IPS-20b (cell line): ENCODE data around the gene DCUN1D3.
"Not testable (repeated sequence)": the region's sequence is repeated elsewhere in the genome, so short reads cannot be mapped to it uniquely, and the experiment has no call there.

ENCODE experiments used
- H3K27ac ChIP-seq: one replicate; pipeline ENCODE4 v1.5.1; 2013; ENCODE audit warnings: low read length
- H3K27me3 ChIP-seq: 2 replicates; pipeline ENCODE4 v1.6.1; 2013; ENCODE audit warnings: mild to moderate bottlenecking, low read length, inconsistent platforms; ENCODE audit not compliant: insufficient read depth
- H3K36me3 ChIP-seq: 2 replicates; pipeline ENCODE4 v1.6.1; 2013; ENCODE audit warnings: low read depth, mild to moderate bottlenecking, inconsistent platforms, low read length, moderate library complexity; ENCODE audit not compliant: insufficient read depth
- H3K4me1 ChIP-seq: 2 replicates; pipeline ENCODE4 v1.6.1; 2013; ENCODE audit warnings: mild to moderate bottlenecking, control low read depth, inconsistent platforms, low read length, moderate library complexity; ENCODE audit not compliant: insufficient read depth
- H3K4me3 ChIP-seq: 2 replicates; pipeline ENCODE4 v1.5.1; 2013; ENCODE audit warnings: mild to moderate bottlenecking, low read length, inconsistent platforms
- H3K9ac ChIP-seq: 2 replicates; pipeline ENCODE4 v1.6.1; 2013; ENCODE audit warnings: low read depth, mild to moderate bottlenecking, inconsistent platforms, low read length, moderate library complexity
- H3K9me3 ChIP-seq: 2 replicates; pipeline ENCODE4 v1.6.1; 2013; ENCODE audit warnings: mild to moderate bottlenecking, low read depth, low read length, inconsistent platforms; ENCODE audit not compliant: insufficient read depth

DCUN1D3 gene

GRCh38 chr16:20937736-20938135 lies 37.6 kb upstream of the DCUN1D3 start:
- H3K4me3 ChIP-seq: no peak overlapping the region
- H3K9me3 ChIP-seq: no peaks in the 10 kb centered on the region
- no peaks in the 10 kb centered on the region for H3K27me3 ChIP-seq
- no peak overlapping the region for H3K27ac ChIP-seq
- no peaks in the 10 kb centered on the region for H3K36me3 ChIP-seq
- H3K4me1 ChIP-seq: no peaks in the 10 kb centered on the region
- no peak overlapping the region for H3K9ac ChIP-seq

- H3K27me3 ChIP-seq: no peaks in the 10 kb centered on the region
- H3K4me1 ChIP-seq: no peaks in the 10 kb centered on the region
- H3K9me3 ChIP-seq: no peaks in the 10 kb centered on the region
- H3K27ac ChIP-seq: no peak overlapping the region
- no peak overlapping the region for H3K9ac ChIP-seq
- H3K4me3 ChIP-seq: no peak overlapping the region
- no peaks in the 10 kb centered on the region for H3K36me3 ChIP-seq
These were observed 33.4 kb upstream of the DCUN1D3 start for GRCh38 chr16:20933589-20933988.

- Histone ChIP-seq H3K9me3 (no peaks in the 10 kb centered on the region), H3K27me3 (no peaks in the 10 kb centered on the region), H3K4me3 (no peak overlapping the region), H3K36me3 (no peaks in the 10 kb centered on the region), H3K9ac (no peak overlapping the region), H3K27ac (no peak overlapping the region), H3K4me1 (no peaks in the 10 kb centered on the region)
These were observed 31.0 kb upstream of the DCUN1D3 start for GRCh38 chr16:20931066-20931600.

GRCh38 chr16:20930365-20930690 lies 30.2 kb upstream of the DCUN1D3 start:
- Histone ChIP-seq H3K4me1 (no peaks in the 10 kb centered on the region), H3K9me3 (no peaks in the 10 kb centered on the region), H3K9ac (no peak overlapping the region), H3K36me3 (no peaks in the 10 kb centered on the region), H3K4me3 (no peak overlapping the region), H3K27me3 (no peaks in the 10 kb centered on the region), H3K27ac (no peak overlapping the region)

GRCh38 chr16:20929676-20930364 lies 29.7 kb upstream of the DCUN1D3 start:
- not testable (repeated sequence) for H3K36me3 ChIP-seq, H3K9me3 ChIP-seq, H3K27ac ChIP-seq, H3K9ac ChIP-seq, H3K27me3 ChIP-seq, H3K4me3 ChIP-seq, H3K4me1 ChIP-seq

GRCh38 chr16:20928774-20929411 lies 28.7 kb upstream of the DCUN1D3 start:
- Histone ChIP-seq H3K9ac (no peak overlapping the region), H3K36me3 (peaks cover 9% of the 10 kb centered on the region), H3K27me3 (no peaks in the 10 kb centered on the region), H3K4me1 (no peaks in the 10 kb centered on the region), H3K27ac (no peak overlapping the region), H3K4me3 (no peak overlapping the region), H3K9me3 (no peaks in the 10 kb centered on the region)

GRCh38 chr16:20925751-20926150 lies 25.6 kb upstream of the DCUN1D3 start:
- H3K27ac ChIP-seq: no peak overlapping the region
- H3K4me3 ChIP-seq: no peak overlapping the region
- no peaks in the 10 kb centered on the region for H3K27me3 ChIP-seq
- H3K4me1 ChIP-seq: no peaks in the 10 kb centered on the region
- H3K9me3 ChIP-seq: no peaks in the 10 kb centered on the region
- peaks cover 10% of the 10 kb centered on the region for H3K36me3 ChIP-seq
- H3K9ac ChIP-seq: no peak overlapping the region

GRCh38 chr16:20923876-20924275 lies 23.7 kb upstream of the DCUN1D3 start:
- H3K36me3 ChIP-seq: peaks cover 13% of the 10 kb centered on the region
- H3K4me3 ChIP-seq: no peak overlapping the region
- H3K27ac ChIP-seq: no peak overlapping the region
- H3K9me3 ChIP-seq: no peaks in the 10 kb centered on the region
- peaks cover 4% of the 10 kb centered on the region for H3K4me1 ChIP-seq
- no peak overlapping the region for H3K9ac ChIP-seq
- no peaks in the 10 kb centered on the region for H3K27me3 ChIP-seq

GRCh38 chr16:20920799-20921198 lies 20.6 kb upstream of the DCUN1D3 start:
- Histone ChIP-seq H3K9ac (no peak overlapping the region), H3K27ac (no peak overlapping the region), H3K4me1 (peaks cover 7% of the 10 kb centered on the region), H3K36me3 (peaks cover 13% of the 10 kb centered on the region), H3K27me3 (no peaks in the 10 kb centered on the region), H3K4me3 (no peak overlapping the region), H3K9me3 (no peaks in the 10 kb centered on the region)

GRCh38 chr16:20920091-20920490 lies 19.9 kb upstream of the DCUN1D3 start:
- Histone ChIP-seq H3K9me3 (no peaks in the 10 kb centered on the region), H3K27me3 (no peaks in the 10 kb centered on the region), H3K4me1 (peaks cover 7% of the 10 kb centered on the region), H3K27ac (no peak overlapping the region), H3K4me3 (no peak overlapping the region), H3K9ac (no peak overlapping the region), H3K36me3 (peaks cover 13% of the 10 kb centered on the region)

- Histone ChIP-seq H3K4me1 (peaks cover 7% of the 10 kb centered on the region), H3K9ac (no peak overlapping the region), H3K9me3 (no peaks in the 10 kb centered on the region), H3K4me3 (no peak overlapping the region), H3K27ac (no peak overlapping the region), H3K27me3 (no peaks in the 10 kb centered on the region), H3K36me3 (peaks cover 3% of the 10 kb centered on the region; the same call in 1 of the 2 replicates)
These were observed 18.5 kb upstream of the DCUN1D3 start for GRCh38 chr16:20918486-20919239.

- H3K36me3 ChIP-seq: peaks cover 3% of the 10 kb centered on the region; the same call in 1 of the 2 replicates
- H3K9me3 ChIP-seq: no peaks in the 10 kb centered on the region
- no peaks in the 10 kb centered on the region for H3K27me3 ChIP-seq
- H3K4me3 ChIP-seq: no peak overlapping the region
- no peak overlapping the region for H3K27ac ChIP-seq
- H3K9ac ChIP-seq: no peak overlapping the region
- peaks cover 7% of the 10 kb centered on the region for H3K4me1 ChIP-seq
These were observed 16.8 kb upstream of the DCUN1D3 start for GRCh38 chr16:20916942-20917341.
